Testis (tissue), 3 donors: ENCODE measurements around the gene ZSCAN12. TPM values are rescaled to one million over a fixed set of nuclear protein-coding genes. Genes with fewer than 3 reads are reported as not detected.

Experiments used
- DNase-seq: peaks from one replicate; pipeline ENCODE4 v3.0.0-alpha.2; 2019
- H3K27ac ChIP-seq, 2 donors: fragments of 200-600 bp; sonication (generic); one replicate each; pipeline ENCODE4 v1.5.1; 2019
- H3K27me3 ChIP-seq: fragments of 200-600 bp; sonication (generic); one replicate; pipeline ENCODE4 v1.5.1; 2019
- H3K36me3 ChIP-seq: fragments of 200-600 bp; sonication (generic); one replicate; pipeline ENCODE4 v1.5.1; 2017; ENCODE audit warnings: low read depth; ENCODE audit errors: missing control alignments
- H3K4me1 ChIP-seq: fragments of 200-600 bp; sonication (generic); one replicate; pipeline ENCODE4 v1.5.1; 2019
- H3K4me3 ChIP-seq, 2 donors: fragments of 200-600 bp; sonication (generic); one replicate each; pipeline ENCODE4 v1.5.1; 2017 to 2019
- H3K9me3 ChIP-seq: fragments of 200-600 bp; sonication (generic); one replicate; pipeline ENCODE4 v1.5.1; 2017
- CTCF ChIP-seq, 3 experiments: fragments of 450-650 bp in 2 of 3; fragments of 200-600 bp in 1 of 3; sonication (generic) in 1 of 3; IDR thresholded peaks; one replicate each; pipeline ENCODE4 v1.5.1; 2016 to 2019; ENCODE audit warnings: antibody characterized with exemption in 3 of 3, mild to moderate bottlenecking in 2 of 3, moderate library complexity in 1 of 3
- POLR2A ChIP-seq: fragments of 450-650 bp; IDR thresholded peaks from one replicate; pipeline ENCODE4 v1.6.1; 2017; ENCODE audit warnings: antibody characterized with exemption, mild to moderate bottlenecking, moderate library complexity
- WGBS, 2 donors: methylation state at CpG; one replicate each; pipeline ENCODE4 v1.1.5; 2018; 5-methylcytosine and 5-hydroxymethylcytosine counted together
- intact Hi-C: fragments of 100-400 bp; cut with DNase I; formaldehyde crosslinking; loops from one replicate; pipeline ENCODE4 v1.15.1; 2023; ENCODE audit warnings: low total_unique reads
- polyA plus RNA-seq: library from polyadenylated mRNA; stranded (reverse); fragments of 350-450 nt; fragmentation: Illumina TruSeq; extraction: RNeasy Lipid Tissue Mini Kit (QIAGEN cat#74804); gene quantifications from one replicate; pipeline ENCODE4 v1.2.3, GENCODE V29; 2014; ENCODE audit warnings: low read depth, low replicate concordance; ENCODE audit not compliant: insufficient read depth
- total RNA-seq, 2 donors: library from RNA; depleted of rRNA; stranded (reverse); fragments of >200 nt; gene quantifications; one replicate each; pipeline ENCODE4 v1.2.3, GENCODE V29; 2016

ZSCAN12 gene
- total and polyA plus RNA-seq, 3 donors from 2014 or later, result 7.0 to 12.3 (median 12.2) TPM

DNA sequence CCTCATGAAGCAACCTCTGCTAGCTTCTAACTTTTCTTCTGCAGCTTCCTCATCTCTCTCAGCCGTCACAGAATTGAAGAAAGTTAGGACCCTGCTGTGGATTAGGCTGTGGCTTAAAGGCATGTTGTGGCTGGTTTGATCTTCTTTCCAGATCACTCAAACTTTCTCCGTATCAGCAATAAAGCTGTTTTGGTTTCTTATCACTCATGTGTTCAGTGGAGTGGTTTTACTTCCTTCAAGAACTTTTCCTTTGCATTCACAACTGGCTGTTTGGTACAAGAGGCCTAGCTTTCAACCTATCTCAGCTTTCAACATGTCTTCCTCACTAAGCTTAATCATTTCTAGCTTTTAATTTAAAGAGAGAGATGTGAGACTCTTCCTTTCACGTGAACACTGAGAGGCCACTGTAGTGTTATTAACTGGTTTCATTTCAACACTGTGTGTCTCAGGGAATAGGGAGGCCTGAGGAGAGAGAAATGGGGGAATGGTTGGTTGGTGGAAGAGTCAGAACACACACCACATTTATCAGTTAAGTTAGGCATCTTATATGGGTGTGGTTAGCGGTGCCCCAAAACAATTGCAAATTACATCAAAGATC lies 26.5 kb upstream of the ZSCAN12 start:
- intact Hi-C loops, result no loop called here
- H3K27me3 ChIP-seq, result no peaks in the 10 kb centered on the region
- no peaks in the 10 kb centered on the region for H3K36me3 ChIP-seq
- no peaks in the 10 kb centered on the region for H3K4me1 ChIP-seq
- 94 to 96% methylated on average over 4 of the region's 4 CpGs for WGBS, 2 donors
- no peak for DNase-seq
- no peak for TF ChIP-seq POLR2A
- no peak for TF ChIP-seq CTCF (IDR thresholded peaks at IDR 0.05)
- no peaks in the 10 kb centered on the region for H3K9me3 ChIP-seq
- H3K4me3 ChIP-seq, result no peak overlapping the region
- H3K27ac ChIP-seq, result no peak overlapping the region

DNA sequence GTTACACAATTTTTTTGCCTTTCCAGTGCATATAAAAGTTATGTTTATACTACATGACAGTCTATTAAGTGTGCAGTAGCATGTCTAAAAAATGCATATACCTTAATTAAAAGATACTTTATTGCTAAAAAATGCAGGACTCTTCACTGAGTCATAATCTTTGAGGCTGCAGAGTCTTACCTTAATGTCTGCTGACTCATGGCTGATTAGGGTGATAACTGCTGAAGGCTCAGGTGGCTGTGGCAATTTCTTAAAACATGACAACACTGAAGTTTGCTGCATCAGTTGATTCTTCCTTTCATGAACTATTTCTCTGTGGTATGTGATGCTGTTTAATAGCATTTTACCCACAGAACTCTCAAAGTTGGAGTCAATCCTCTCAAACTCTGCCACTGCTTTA lies 24.6 kb upstream of the ZSCAN12 start:
- intact Hi-C loops, result no loop called here
- H3K27ac ChIP-seq, result no peak overlapping the region
- no peaks in the 10 kb centered on the region for H3K36me3 ChIP-seq
- H3K4me3 ChIP-seq, result no peak overlapping the region
- H3K9me3 ChIP-seq, result no peaks in the 10 kb centered on the region
- DNase-seq, result no peak
- H3K27me3 ChIP-seq, result no peaks in the 10 kb centered on the region
- H3K4me1 ChIP-seq, result no peaks in the 10 kb centered on the region
- TF ChIP-seq CTCF (IDR thresholded peaks at IDR 0.05), result no peak
- TF ChIP-seq POLR2A, result no peak

DNA sequence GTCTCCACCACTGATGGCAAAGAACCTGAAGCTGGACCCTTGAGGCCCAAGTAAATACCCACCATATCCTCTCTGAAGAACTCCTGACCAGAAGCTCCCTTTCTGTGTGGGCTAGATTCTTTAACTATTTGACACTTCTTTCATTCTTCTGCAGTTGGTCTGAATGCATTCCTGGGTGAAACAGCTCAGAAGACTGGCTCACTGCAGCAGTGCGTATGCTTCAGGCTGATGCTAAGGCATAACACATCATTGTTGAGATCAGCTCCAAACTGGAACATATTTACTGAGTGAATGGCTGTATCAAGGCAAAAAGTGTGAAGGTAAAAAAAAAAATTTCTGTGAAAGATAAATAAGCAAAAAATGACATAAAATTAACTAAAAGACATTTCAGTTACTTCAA lies 24.0 kb upstream of the ZSCAN12 start:
- Histone ChIP-seq H3K36me3 (no peaks in the 10 kb centered on the region), H3K27ac (no peak overlapping the region), H3K27me3 (no peaks in the 10 kb centered on the region), H3K9me3 (no peaks in the 10 kb centered on the region), H3K4me1 (no peaks in the 10 kb centered on the region), H3K4me3 (no peak overlapping the region)
- WGBS, 2 donors, result 97 to 100% methylated on average over 1 of the region's 1 CpG
- no peak for TF ChIP-seq CTCF (IDR thresholded peaks at IDR 0.05)
- TF ChIP-seq POLR2A, result no peak
- no peak for DNase-seq
- intact Hi-C loops, result no loop called here

- no peaks in the 10 kb centered on the region for H3K9me3 ChIP-seq
- intact Hi-C loops, result no loop called here
Observed at GRCh38 chr6:28413681-28414080, 14.1 kb upstream of the ZSCAN12 start.

More at GRCh38 chr6:28413681-28414080, 14.1 kb upstream of the ZSCAN12 start:
- TF ChIP-seq CTCF (IDR thresholded peaks at IDR 0.05) (no peak), POLR2A (no peak)
- Histone ChIP-seq H3K4me3 (no peak overlapping the region), H3K27me3 (no peaks in the 10 kb centered on the region), H3K4me1 (no peaks in the 10 kb centered on the region), H3K36me3 (no peaks in the 10 kb centered on the region), H3K27ac (no peak overlapping the region)
- DNase-seq, result no peak
